Muscle of arm (tissue), 12 donors: ENCODE results near the gene BIRC7. TPM values are rescaled to one million over a fixed set of nuclear protein-coding genes. Genes with fewer than 3 reads are reported as not detected.
A peak's percentile ranks its signal among the peaks of the same experiment; 100 is the strongest.
"Not testable (repeated sequence)": the region's sequence is repeated elsewhere in the genome, so short reads cannot be mapped to it uniquely, and the experiment has no call there.

Experiments used
- DNase-seq: peaks from one replicate; pipeline ENCODE4 v3.0.0-alpha.2; 2013
- polyA plus RNA-seq, 12 donors: library from polyadenylated mRNA; unstranded; fragments of 120-200 nt; gene quantifications; one replicate each; pipeline ENCODE4 v1.2.1, GENCODE V29; 2013; ENCODE audit not compliant: insufficient read length in 12 of 12

BIRC7 gene
- polyA plus RNA-seq, 12 donors = 0.16 to 0.72 (median 0.26) TPM; not detected in 6

DNA sequence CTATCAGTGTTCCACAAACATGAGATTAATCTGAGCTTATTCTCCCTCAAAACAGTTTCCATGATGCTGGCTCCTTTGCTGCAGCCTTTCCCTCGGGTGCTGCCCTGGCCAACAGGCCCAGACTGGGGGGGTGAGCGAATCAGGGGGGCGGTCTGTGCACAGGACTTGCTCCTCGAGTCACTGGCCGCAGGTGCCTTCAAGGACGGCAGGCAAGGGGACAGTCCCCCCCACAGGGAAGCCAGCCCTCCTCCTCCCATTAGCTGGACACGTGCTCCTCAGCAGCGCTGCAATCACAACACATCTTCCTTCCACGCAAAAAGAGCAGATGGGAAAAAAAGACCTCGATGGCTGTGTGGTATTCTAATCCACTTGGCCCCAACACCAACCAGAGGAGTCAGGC is 29.8 kb upstream of the BIRC7 start:
- DNase-seq = no peak

DNA sequence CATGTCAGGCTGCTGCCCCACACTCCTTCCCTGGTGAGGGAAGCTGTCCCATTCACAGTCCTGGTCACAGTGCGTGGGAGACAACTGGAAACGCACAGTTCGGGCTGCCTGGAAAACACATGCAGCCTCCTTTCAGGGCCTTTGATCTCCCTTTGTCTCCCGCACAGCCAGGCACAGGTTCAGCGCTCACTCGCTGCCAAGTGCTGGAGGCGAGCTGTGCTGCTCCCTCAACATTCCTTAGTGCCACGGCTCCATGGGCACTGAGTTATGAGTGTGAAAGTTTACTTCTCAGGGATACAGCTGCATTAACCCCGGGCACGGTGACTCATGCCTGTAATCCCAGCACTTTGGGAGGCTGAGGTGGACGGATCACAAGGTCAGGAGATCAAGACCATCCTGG is 28.8 kb upstream of the BIRC7 start:
- DNase-seq = no peak

DNA sequence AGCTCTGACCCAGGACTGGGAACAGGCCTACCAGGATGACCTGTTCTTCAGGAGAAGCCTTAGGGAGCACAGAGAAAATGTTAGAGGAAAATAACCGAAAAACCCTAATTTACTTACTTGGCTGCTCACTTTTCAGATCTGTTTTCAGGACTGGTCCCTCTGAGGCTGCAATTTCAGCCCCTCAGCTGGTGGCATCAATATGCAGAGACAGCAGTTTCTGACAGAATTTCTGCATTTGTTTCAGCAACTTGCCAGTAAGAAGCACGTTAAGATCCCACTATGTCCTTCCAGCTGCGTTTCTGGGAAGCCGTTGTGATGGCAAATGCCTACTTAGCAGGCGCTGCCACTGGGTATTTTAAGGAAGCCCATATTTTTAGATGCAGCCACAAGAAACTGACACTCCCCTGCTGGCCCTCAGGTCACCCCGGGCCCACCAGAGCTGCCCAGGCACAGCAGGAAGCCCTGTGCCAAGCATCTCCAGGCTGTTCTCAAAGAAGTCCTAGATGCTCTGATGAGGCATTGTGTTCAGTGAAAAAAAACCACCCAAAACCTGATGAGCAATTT is 27.3 kb upstream of the BIRC7 start:
- DNase-seq = no peak

DNA sequence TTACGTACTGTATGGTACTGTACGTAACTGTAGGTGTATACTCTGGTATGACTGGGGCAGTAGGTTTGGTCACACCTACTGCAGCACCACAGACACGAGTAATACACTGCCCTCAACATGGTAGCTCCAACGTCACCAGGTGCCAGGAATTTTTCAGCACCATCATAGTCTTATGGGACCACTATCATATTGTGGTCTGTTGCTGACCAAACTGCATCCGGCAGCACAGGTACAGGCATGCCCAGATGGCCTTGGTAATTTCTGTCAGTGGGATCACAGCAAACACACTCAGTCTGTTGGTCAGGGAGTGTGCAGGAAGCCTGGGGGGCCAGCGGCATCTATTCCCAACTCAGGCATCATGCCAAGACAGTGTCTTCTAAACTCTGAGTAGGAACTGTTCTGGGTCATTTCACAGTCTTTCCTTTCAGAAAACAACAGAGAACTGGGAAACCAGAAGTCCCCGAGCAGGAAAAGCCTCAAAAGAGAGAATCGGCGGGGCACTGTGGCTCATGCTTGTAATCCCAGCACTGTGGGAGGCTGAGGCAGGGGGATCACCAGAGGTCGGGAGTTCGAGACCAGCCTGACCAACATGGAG is 25.6 kb upstream of the BIRC7 start:
- no peak for DNase-seq

DNA sequence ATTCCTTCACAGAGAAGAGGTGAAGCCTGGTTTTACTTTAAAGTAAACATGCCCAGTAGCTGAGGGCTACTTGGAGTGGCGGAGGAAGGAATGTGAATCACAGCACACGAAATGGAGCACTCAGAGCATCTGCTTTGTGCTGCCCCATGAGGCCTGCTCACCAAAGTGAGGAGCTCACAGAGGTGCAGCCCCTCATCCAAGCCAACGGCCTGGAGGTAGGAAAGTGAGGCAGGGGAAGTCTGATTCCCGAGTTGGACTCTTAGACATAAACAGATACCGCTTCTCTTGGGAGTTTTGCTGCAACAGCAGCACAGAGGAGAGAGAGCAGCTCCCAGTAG is 23.3 kb upstream of the BIRC7 start:
- DNase-seq = no peak

DNA sequence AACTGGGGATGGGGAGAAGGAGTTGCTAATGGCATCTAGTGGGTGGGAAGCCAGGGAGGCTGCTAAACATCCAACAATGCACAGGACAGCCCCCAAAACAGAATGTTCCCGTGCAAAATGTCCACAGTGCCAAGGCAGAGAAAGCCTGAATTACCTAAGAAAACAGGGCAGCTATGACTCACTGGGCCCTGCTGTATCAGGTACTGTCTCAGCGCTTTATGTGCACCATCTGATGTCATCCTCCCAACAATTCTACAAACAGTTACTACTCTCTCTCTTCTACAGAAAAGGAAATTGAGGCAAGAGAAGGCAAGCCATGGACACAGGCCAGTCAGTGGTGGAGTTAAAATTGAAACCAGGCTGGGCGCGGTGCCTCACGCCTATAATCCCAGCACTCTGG is 22.9 kb upstream of the BIRC7 start:
- DNase-seq = no peak

DNA sequence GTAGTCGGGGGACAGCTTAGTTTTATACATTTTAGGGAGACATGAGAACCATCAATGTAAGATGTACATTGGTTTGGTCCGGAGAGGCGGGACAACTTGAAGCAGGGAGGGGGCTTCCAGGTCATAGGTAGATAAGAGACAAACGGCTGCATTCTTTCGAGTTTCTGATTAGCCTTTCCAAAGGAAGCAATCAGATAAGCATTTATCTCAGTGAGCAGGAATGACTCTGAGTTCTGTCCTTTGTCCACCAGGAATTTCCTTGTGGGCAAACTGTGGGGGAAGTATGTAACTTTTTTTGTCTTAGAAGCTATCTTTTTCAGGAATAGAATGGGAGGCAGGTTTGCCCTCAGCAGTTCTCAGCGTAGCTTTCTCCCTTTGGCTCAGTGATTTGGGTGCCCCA is 21.2 kb upstream of the BIRC7 start:
- DNase-seq = no peak

DNA sequence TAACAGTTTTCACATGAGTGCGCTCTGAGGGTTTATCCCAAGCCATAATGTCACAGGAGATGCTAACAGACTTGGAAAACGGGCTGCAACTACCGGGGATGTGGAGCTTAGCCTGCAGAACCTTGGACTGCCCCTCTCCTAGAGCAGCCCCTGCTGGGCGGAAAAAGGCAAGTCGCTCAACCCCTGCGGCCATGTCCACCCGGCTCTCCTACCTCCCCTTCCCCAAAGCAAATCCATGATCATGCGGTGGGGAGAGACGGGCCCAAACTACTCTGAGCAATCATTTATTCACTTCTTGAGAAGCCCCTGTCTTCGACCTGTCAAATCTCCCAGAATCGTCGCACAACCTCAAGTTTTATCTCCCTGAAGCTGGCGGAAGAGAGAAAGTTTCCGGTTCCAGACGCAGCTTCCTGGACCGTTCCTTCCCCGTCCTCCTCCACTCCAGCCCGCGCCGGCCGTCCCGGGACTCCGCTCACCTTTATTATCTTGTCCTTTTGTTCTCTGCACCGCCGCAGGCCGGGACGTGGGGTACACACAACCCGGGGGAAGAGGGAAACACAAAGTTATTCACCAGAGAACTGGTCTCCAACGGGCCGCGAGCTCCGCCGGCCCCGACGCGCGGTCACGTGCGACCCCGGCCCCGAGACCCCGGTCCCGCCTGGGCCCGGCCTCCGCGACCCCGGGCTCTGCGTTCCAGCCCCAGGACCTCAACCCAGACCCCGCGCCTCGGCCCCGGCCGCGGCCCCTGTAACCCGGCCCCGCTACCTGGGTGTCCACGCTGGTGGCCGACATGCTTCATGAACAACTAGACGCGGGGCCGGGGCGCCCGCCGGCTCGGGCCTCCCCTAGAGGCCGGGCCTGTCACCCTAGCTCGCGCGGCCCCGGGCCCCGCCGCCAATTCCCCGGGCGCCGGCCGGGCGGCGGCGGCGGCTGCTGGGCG is 20.3 kb upstream of the BIRC7 start:
- no peak for DNase-seq

DNA sequence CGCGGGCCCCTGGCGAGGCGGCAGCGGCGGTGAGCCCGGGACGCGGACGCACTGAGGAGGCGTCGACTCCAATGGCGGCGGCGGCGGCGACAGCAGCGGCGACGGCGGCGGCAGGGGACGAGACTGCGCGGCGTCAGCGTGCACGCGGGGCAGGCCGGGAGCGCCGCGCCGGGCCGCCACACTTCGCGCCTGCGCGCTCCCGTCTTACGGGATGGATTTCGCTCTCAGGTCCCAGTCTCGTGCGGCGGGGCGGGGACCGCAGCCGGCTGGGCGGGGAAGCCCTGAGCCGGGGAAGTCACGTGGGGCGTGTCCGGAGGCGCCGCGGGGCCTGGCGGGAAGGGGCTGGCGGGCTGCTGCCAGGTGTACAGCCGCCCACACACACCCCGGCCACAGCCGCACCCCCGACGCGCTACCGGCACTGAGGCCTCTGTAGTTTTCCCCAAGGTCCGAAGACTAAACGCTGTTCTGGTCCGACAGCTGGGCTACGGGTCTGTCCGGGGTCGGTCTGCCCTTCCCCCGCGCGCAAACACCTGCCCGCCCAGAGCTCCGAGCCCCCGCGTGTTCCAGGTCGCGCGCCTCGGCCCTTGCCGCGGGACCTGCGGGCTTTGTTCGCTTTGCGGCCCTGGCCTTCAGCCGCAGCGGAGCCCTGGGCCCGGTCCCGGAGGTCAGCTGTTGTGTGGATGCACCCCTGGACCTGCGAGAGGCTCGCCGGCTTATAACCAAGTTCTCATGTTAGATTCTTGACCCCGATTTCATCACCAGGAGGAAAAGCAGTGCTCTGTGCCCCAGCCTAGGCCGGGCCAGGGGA is 19.5 kb upstream of the BIRC7 start, which contains the start of gene YTHDF1:
Gene YTHDF1 (minus strand): TSS at position 91 of the 808 bp plus-strand sequence. CDS start 239 bp downstream, outside the sequence.
- peak; percentile 94 for DNase-seq

DNA sequence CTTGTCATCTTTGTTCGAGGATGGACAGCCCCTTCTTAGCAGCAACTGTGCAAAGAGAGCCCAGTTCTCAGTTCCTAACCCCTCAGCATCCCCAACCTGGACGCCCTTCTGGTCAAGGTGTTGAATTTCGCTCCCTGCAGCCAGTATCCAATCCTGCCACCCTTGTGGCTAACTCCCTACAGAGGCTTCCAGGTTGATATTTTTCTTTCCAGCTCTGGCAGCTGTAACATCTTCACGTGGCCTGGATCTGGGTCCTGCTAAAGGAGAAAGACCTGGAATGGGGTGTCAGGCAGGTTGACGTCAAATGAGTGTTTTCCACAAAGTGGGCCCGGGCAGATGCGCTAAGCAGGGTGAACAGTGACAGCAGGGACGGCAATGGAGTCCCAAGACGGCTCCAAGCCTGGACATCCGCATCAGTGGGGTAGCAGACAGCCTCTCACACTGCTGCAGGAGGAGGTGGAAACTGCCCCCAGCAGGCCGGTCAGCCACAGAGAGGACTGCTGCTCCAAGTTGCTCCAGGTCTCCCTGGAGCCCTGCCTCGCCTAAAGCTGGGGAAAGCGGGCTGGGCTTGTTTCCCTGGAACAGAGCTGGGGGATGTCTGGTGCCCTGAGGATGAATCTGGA is 18.7 kb upstream of the BIRC7 start:
- DNase-seq = no peak

DNA sequence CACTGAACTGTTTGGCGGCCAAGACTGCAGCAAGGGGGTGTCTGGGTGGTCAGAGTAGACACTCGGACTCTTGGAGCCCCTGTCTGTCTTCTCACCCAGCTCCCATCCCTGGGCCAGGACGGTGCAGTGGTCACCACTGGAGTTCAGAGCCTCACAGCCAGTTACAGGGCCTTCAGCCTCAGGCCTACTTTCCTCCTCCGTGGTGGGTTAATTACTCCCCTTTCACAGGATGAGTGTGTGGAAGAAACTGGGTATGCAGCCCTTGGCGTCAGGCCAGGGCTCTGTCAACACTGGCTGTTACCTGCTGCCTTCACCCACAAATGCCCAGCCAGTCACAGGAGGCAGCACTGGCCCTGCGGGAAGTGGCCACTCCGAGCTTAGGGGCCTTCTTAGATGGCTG is 18.0 kb upstream of the BIRC7 start:
- no peak for DNase-seq

DNA sequence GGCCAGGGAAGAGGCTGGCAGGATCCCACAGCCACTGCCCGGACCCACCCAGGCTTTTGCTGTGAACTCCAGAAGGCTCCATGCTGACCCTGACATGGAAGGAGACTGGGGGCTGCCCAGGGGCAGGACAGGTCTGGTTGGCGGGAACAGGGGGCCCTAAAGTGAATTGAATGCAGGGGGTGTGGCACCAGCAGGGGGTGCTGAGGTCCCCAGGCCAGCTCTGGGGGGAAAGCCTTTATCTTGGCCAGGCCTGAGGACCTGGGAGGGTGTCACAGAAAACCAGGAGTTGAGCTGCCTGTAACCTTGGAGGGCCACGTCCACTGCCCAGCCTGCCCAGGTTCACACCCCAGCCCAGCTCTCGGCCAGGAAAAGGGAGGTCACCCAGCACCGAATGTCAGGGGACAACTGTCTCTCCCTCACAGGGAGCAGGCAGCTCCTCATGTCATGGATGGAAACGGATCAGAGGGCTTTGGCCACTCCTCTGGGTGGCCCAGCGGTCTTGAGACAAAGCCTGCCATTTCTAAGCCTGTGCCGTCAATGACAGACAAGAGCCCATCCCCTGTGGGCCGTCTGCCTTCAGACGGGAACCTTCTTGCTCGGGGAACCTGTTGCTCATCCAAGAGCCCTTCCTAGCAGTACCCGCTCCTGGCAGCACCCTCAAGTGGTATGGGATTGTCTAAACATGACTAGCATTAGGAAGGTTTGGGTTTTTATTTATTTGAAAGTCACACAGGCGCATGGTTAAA is 16.8 kb upstream of the BIRC7 start:
- DNase-seq = no peak

DNA sequence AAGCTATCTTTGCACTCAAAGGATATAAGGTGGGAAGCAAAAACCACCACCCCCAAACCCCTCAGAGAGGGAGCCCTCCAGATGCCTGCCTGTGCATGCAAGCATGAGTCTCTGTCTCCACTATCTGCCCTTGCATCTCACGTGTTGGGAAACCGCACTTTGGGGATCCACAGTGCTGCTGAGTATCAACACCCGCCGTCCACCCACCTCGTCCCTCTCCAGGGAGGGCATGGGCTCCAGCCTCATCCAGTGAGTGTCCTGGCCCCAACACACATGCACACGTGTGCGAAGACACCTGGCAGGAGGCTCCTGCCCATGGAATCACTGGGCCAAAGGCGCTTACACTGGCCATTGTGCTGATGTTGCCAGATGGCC is 16.3 kb upstream of the BIRC7 start:
- DNase-seq = no peak

DNA sequence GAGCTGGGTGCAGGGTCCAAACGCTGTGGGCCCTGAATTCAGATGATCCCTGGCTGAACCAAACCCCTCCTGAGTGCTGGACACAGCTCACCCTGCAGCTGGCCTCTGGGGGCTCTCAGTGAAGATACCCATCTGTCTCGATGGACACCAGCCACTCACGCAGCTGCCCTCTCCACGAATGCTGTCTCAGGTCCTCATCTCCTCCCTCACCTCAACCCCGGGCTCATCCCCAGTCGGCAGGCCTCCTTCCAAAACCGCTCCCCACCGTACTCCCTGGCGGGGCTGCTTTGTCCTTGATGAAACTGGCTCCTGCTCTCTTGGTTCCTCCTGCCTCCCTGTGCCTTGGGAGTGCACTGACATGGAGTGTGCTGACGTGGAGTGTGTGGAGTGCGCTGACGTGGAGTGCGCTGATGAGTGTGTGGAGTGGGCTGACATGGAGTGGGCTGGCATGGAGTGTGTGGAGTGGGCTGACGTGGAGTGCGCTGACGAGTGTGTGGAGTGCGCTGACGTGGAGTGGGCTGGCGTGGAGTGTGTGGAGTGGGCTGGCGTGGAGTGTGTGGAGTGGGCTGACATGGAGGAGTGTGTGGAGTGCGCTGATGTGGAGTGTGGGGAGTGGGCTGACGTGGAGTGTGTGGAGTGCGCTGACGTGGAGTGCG is 15.7 kb upstream of the BIRC7 start:
- no peak for DNase-seq

DNA sequence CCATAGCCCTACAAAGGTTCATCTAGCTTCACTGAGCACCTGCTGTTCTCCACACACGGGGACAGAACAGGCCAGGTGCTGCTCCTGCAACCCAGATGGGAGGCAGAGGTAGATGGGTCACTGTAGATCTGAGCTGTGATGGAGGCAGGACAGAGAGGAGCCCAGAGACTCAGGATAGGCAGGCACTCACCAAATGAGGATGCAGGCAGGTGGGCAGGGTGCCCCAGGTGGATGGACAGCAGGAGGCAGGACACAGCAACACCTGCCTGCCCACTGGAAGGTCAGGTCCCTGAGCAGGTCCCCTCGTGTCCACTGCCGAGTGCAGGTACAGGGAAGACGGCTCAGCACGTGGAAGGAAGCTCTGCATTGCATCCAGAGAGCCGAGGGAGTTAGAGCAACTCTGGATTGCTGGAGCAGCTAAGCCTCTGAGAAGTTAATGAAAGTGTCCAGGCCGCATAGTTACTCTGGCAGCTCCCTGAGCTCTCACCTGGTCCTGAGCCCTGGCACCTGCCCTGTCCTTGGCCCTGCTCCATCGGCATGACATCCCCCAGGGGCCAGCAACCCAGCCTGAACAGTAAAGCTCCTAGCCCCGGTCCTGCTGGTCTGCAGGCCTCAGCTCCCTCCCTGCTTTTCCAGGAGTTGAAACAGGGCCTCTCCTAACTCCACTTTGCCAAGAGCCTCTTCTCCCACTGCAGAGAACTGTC is 14.9 kb upstream of the BIRC7 start:
- DNase-seq = no peak

DNA sequence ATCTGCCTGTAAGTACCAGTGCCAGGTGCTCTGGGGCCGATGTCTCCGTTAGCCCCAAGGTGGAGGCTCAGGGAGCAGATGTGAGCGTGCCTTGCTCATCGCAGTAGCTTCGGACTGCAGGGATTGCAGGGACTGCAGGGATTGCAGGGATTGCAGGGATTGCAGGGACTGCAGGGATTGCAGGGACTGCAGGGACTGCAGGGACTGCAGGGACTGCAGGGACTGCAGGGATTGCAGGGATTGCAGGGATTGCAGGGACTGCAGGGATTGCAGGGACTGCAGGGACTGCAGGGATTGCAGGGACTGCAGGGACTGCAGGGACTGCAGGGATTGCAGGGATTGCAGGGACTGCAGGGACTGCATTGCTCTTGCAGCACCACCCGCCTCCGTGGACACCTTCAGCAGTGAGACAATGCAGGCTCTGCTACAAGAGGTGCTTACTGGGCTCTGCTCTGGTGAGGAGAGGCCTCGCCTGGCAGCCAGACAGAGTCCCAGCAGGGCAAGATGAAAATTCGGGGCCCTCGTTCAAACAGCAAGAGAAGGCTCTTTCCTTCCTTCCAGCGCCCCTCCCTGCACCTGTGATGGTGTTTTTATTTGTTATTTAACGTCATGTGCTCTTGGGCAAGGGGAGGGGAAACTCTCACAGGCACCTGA is 14.2 kb upstream of the BIRC7 start:
- DNase-seq = not testable (repeated sequence)

DNA sequence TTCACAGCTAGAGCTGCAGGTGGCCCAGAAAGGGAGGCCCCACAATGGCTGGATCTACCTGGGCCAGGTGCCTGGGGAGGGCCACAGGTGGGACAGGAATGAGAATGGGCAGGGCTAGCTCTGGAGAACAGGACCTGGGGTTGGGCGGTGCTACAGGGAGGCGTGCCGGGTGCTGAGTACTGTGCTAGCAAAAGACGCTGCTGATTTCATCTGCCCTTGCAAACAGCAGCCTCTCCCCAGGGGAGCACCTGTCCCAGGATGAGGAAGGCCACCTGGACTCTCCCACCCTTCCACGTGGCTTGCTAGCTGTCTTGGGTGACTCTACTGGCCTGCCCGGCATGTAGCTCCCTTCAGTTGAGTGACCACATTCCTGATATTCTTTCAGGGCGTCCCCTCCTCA is 13.2 kb upstream of the BIRC7 start:
- DNase-seq = no peak

DNA sequence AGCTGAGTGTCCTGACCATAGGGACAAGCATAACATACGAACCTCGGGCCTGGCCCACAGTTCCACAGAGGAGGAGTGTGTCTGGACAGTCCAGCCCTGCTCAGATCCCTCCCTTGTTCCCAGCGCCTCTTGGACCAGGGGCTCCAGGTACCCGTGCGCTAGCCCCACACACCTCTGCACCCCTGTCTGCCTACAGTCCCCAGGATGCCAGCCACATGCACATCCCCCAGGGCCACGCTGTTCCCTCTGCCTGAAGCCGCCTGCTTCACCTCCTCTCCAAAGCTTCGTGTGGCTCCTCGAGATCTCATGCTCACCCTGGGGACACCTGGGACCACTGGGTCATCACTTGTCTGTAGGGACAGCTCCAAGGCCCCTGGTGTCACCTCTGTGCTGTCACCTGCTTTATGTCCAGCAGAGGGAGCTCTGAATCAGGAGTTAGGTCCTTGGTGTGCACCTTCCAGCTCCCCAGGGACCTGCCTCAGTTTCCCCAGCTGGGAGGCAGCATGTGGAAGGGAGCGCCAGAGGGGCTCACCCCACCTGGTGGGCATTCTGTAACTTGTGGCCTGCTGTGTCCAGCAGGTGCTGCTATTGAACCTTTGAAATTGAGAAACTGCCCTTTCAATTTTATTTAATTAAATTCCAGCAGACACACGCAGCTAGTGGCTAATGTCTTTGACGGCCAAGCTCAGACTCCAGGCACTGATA is 12.4 kb upstream of the BIRC7 start:
- DNase-seq = peak; percentile 25

DNA sequence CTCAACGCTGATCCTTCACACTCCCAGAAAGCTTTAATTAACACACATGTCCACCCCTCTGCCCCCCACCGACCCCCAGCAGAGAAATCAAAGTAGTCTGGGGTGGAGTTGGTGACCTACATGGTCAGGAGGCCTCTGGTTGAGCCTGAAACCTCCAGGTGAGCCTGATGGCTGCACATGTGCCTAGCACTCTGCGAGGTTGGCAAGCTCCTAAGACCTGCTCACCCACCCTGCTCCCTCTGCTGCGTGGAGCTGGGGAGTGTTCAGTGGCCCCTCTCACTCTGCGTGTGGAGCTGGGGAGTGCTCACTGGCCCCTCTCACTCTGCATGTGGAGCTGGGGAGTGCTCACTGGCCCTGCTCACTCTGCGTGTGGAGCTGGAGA is 11.9 kb upstream of the BIRC7 start:
- no peak for DNase-seq
